Measurements from ENCODE around the gene PUM2. TPM values are rescaled to one million over a fixed set of nuclear protein-coding genes. Genes with fewer than 3 reads are reported as not detected.
A peak's percentile ranks its signal among the peaks of the same experiment; 100 is the strongest.

Gene PUM2
- total RNA-seq, 1 experiment from 2014 or later = 104 TPM

DNA sequence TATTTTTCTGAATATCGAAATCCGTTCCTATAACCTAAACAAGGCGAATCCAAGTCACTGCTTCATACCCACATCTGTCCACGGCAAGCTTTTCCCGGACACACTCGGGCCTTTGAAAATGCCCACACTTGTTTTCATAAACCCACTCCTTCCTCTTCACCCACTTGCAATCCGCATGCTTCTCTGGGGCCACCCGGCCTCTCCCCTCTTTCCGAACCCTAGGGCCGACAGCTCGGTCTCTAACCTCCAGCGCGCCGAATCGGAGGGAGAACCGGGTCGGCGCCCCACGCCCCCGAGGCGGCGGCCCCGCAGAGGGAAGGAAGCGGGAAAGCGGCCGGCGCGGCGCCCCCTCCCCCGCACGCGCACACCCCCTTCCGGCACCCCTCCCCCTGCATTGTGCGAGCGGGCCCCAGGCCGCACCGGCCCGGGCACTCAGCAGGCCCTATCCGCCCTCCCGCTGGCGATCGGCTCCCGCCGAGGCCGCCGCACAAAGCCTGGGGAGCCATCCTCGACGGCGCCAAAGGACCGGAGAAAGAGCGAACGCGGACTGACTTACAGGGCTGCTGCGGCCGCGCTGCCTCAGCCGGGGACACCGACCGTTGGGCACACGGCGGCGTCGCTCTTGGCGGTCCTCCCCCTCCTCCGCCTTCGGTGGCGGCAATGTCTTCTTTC, 467 bp downstream of the PUM2 start (continued):
- no peak for TF ChIP-seq IRF2 (CRISPR knock-in tag; IDR thresholded peaks at IDR 0.05; ENCODE audit: borderline replicate concordance, low read depth)
- TF ChIP-seq, protein P1, sequence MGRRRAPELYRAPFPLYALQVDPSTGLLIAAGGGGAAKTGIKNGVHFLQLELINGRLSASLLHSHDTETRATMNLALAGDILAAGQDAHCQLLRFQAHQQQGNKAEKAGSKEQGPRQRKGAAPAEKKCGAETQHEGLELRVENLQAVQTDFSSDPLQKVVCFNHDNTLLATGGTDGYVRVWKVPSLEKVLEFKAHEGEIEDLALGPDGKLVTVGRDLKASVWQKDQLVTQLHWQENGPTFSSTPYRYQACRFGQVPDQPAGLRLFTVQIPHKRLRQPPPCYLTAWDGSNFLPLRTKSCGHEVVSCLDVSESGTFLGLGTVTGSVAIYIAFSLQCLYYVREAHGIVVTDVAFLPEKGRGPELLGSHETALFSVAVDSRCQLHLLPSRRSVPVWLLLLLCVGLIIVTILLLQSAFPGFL (CRISPR knock-in tag; IDR thresholded peaks at IDR 0.05; ENCODE audit: borderline replicate concordance) = no peak

DNA sequence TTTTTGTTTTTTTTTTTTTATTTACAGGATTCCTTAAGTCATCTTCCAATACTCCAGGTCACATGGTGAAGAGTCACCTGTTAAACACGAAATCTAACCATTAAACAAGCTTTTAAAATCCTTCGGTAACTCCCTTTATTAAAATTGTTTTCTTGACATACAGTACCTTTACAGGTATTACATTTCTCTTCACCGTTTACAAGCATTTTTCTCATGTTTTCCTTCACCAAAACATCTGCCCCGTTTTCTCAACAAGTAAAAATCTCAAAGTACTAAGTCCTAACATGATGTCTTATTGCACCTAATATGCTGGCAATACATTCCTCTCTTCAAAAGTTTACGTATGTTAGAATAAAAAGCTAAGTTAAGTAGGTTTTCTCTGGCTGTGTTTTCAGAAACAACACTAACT, 1.1 kb downstream of the PUM2 start:
- ATAC-seq (no peak), DNase-seq (ENCODE audit: low spot score) (no peak)
- H3K27me3 Mint-ChIP-seq (ENCODE audit: low read depth) = no peaks in the 10 kb centered on the region
- H3K4me3 Mint-ChIP-seq = peak overlapping the region; percentile 95
- POLR2A ChIA-PET = interaction anchor here (0.9 kb wide), 1 partner anchor 98 kb away, joined by 3 read pairs; no protein-coding TSS in a partner anchor
- CTCF ChIA-PET = no interaction called here
- peaks cover 4% of the 10 kb centered on the region; the same call in 1 of the 2 replicates for H3K36me3 Mint-ChIP-seq
- H3K4me1 Mint-ChIP-seq = peaks cover 46% of the 10 kb centered on the region
- no peaks in the 10 kb centered on the region for H3K9me3 Mint-ChIP-seq
- peak overlapping the region; percentile 46 for H3K27ac Mint-ChIP-seq
- TF ChIP-seq NR3C1 (CRISPR knock-in tag; conservative IDR thresholded peaks at IDR 0.05; ENCODE audit: low read depth) (no peak), FOXP1 (CRISPR knock-in tag; IDR thresholded peaks at IDR 0.05; ENCODE audit: borderline replicate concordance) (no peak), ATF1 (CRISPR knock-in tag; IDR thresholded peaks at IDR 0.05) (no peak), TEAD1 (CRISPR knock-in tag; IDR thresholded peaks at IDR 0.05) (no peak), GABPB1 (CRISPR knock-in tag; IDR thresholded peaks at IDR 0.05) (no peak), ZNF416 (CRISPR knock-in tag; IDR thresholded peaks at IDR 0.05) (no peak), RELA (CRISPR knock-in tag; IDR thresholded peaks at IDR 0.05; ENCODE audit: borderline replicate concordance) (no peak), PRRX2 (CRISPR knock-in tag; IDR thresholded peaks at IDR 0.05) (no peak), ZBTB21 (CRISPR knock-in tag; IDR thresholded peaks at IDR 0.05; ENCODE audit: borderline replicate concordance) (no peak), TCF7 (CRISPR knock-in tag; IDR thresholded peaks at IDR 0.05; ENCODE audit: low read depth) (no peak), MXD4 (CRISPR knock-in tag; IDR thresholded peaks at IDR 0.05; ENCODE audit: borderline replicate concordance) (no peak)
- TF ChIP-seq, protein P2, sequence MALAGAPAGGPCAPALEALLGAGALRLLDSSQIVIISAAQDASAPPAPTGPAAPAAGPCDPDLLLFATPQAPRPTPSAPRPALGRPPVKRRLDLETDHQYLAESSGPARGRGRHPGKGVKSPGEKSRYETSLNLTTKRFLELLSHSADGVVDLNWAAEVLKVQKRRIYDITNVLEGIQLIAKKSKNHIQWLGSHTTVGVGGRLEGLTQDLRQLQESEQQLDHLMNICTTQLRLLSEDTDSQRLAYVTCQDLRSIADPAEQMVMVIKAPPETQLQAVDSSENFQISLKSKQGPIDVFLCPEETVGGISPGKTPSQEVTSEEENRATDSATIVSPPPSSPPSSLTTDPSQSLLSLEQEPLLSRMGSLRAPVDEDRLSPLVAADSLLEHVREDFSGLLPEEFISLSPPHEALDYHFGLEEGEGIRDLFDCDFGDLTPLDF (CRISPR knock-in tag; IDR thresholded peaks at IDR 0.05) = no peak
- TF ChIP-seq, protein P3, sequence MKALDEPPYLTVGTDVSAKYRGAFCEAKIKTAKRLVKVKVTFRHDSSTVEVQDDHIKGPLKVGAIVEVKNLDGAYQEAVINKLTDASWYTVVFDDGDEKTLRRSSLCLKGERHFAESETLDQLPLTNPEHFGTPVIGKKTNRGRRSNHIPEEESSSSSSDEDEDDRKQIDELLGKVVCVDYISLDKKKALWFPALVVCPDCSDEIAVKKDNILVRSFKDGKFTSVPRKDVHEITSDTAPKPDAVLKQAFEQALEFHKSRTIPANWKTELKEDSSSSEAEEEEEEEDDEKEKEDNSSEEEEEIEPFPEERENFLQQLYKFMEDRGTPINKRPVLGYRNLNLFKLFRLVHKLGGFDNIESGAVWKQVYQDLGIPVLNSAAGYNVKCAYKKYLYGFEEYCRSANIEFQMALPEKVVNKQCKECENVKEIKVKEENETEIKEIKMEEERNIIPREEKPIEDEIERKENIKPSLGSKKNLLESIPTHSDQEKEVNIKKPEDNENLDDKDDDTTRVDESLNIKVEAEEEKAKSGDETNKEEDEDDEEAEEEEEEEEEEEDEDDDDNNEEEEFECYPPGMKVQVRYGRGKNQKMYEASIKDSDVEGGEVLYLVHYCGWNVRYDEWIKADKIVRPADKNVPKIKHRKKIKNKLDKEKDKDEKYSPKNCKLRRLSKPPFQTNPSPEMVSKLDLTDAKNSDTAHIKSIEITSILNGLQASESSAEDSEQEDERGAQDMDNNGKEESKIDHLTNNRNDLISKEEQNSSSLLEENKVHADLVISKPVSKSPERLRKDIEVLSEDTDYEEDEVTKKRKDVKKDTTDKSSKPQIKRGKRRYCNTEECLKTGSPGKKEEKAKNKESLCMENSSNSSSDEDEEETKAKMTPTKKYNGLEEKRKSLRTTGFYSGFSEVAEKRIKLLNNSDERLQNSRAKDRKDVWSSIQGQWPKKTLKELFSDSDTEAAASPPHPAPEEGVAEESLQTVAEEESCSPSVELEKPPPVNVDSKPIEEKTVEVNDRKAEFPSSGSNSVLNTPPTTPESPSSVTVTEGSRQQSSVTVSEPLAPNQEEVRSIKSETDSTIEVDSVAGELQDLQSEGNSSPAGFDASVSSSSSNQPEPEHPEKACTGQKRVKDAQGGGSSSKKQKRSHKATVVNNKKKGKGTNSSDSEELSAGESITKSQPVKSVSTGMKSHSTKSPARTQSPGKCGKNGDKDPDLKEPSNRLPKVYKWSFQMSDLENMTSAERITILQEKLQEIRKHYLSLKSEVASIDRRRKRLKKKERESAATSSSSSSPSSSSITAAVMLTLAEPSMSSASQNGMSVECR (CRISPR knock-in tag; IDR thresholded peaks at IDR 0.05; ENCODE audit: borderline replicate concordance) = no peak
- TF ChIP-seq, protein P4, sequence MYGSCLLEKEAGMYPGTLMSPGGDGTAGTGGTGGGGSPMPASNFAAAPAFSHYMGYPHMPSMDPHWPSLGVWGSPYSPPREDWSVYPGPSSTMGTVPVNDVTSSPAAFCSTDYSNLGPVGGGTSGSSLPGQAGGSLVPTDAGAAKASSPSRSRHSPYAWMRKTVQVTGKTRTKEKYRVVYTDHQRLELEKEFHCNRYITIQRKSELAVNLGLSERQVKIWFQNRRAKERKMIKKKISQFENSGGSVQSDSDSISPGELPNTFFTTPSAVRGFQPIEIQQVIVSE (CRISPR knock-in tag; IDR thresholded peaks at IDR 0.05; ENCODE audit: borderline replicate concordance) = no peak
- TF ChIP-seq, protein P5, sequence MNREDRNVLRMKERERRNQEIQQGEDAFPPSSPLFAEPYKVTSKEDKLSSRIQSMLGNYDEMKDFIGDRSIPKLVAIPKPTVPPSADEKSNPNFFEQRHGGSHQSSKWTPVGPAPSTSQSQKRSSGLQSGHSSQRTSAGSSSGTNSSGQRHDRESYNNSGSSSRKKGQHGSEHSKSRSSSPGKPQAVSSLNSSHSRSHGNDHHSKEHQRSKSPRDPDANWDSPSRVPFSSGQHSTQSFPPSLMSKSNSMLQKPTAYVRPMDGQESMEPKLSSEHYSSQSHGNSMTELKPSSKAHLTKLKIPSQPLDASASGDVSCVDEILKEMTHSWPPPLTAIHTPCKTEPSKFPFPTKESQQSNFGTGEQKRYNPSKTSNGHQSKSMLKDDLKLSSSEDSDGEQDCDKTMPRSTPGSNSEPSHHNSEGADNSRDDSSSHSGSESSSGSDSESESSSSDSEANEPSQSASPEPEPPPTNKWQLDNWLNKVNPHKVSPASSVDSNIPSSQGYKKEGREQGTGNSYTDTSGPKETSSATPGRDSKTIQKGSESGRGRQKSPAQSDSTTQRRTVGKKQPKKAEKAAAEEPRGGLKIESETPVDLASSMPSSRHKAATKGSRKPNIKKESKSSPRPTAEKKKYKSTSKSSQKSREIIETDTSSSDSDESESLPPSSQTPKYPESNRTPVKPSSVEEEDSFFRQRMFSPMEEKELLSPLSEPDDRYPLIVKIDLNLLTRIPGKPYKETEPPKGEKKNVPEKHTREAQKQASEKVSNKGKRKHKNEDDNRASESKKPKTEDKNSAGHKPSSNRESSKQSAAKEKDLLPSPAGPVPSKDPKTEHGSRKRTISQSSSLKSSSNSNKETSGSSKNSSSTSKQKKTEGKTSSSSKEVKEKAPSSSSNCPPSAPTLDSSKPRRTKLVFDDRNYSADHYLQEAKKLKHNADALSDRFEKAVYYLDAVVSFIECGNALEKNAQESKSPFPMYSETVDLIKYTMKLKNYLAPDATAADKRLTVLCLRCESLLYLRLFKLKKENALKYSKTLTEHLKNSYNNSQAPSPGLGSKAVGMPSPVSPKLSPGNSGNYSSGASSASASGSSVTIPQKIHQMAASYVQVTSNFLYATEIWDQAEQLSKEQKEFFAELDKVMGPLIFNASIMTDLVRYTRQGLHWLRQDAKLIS (CRISPR knock-in tag; IDR thresholded peaks at IDR 0.05; ENCODE audit: borderline replicate concordance) = no peak
- TF ChIP-seq, protein P6, sequence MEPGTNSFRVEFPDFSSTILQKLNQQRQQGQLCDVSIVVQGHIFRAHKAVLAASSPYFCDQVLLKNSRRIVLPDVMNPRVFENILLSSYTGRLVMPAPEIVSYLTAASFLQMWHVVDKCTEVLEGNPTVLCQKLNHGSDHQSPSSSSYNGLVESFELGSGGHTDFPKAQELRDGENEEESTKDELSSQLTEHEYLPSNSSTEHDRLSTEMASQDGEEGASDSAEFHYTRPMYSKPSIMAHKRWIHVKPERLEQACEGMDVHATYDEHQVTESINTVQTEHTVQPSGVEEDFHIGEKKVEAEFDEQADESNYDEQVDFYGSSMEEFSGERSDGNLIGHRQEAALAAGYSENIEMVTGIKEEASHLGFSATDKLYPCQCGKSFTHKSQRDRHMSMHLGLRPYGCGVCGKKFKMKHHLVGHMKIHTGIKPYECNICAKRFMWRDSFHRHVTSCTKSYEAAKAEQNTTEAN (CRISPR knock-in tag; IDR thresholded peaks at IDR 0.05) = no peak
- TF ChIP-seq, protein P7, sequence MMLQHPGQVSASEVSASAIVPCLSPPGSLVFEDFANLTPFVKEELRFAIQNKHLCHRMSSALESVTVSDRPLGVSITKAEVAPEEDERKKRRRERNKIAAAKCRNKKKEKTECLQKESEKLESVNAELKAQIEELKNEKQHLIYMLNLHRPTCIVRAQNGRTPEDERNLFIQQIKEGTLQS (CRISPR knock-in tag; conservative IDR thresholded peaks at IDR 0.05) = no peak
- TF ChIP-seq, protein P8, sequence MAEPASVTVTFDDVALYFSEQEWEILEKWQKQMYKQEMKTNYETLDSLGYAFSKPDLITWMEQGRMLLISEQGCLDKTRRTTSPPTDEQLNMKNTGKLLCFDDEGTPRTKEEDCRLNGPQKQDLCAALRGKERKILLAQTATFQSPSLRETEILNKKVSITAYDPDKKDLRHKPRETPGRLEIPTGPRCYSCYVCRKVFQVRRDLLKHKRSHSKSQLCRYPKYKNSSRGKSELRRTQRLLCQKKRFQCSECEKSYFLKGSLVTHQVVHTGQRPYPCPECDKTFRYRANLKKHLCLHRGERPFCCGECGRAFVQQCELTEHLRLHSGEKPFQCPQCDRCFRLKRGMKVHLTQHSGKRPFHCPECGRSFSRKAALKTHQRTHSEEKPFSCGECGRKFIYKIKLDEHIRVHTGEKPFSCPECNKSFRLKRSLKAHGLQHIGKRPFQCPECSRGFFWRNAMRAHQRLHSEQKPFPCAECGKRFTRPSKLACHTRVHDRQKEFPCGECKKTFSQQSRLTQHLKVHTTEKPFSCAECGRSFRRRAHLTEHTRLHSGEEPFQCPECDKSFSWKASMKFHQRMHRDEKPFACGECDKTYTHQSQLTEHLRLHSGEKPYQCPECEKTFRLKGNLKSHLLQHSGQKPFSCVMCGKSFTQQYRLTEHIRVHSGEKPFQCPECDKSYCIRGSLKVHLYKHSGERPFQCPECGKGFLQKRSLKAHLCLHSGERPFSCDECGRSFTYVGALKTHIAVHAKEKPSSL (CRISPR knock-in tag; conservative IDR thresholded peaks at IDR 0.05) = no peak
